Neural cell (in vitro differentiated cells): ENCODE measurements around the gene GRM4. TPM values are rescaled to one million over a fixed set of nuclear protein-coding genes. Genes with fewer than 3 reads are reported as not detected.

Experiments
- H2AFZ ChIP-seq: fragments of 200-600, 300-800 bp; sonication (generic), shearing (Covaris generic); 2 replicates; pipeline ENCODE4 v1.6.0; 2014; ENCODE audit warnings: low read depth, mild to moderate bottlenecking, antibody characterized with exemption, low read length, moderate library complexity
- H3F3A ChIP-seq: fragments of 200-600 bp; shearing (Covaris generic); 2 replicates; pipeline ENCODE4 v1.6.1; 2016; ENCODE audit warnings: mild to moderate bottlenecking, moderate library complexity, mixed read lengths, antibody characterized with exemption, low read length; ENCODE audit not compliant: insufficient read depth, poor library complexity, severe bottlenecking
- H3K27ac ChIP-seq: fragments of 200-600, 300-800 bp; sonication (generic), shearing (Covaris generic); 2 replicates; pipeline ENCODE4 v1.5.1; 2014; ENCODE audit warnings: mild to moderate bottlenecking, low read length, moderate library complexity
- H3K27me3 ChIP-seq: fragments of 300-800, 200-600 bp; sonication (generic), shearing (Covaris generic); 2 replicates; pipeline ENCODE4 v1.6.0; 2014; ENCODE audit warnings: mild to moderate bottlenecking, low read depth, low read length, moderate library complexity; ENCODE audit not compliant: insufficient read depth
- H3K36me3 ChIP-seq: fragments of 300-800, 200-600 bp; sonication (generic), shearing (Covaris generic); 2 replicates; pipeline ENCODE4 v1.5.1; 2014; ENCODE audit warnings: mild to moderate bottlenecking, antibody characterized with exemption, low read length, moderate library complexity; ENCODE audit not compliant: insufficient read depth
- H3K4me2 ChIP-seq: fragments of 300-800, 200-600 bp; sonication (generic), shearing (Covaris generic); 2 replicates; pipeline ENCODE4 v1.6.0; 2014; ENCODE audit warnings: mild to moderate bottlenecking, low read length
- H3K4me3 ChIP-seq: fragments of 300-800, 200-600 bp; sonication (generic), shearing (Covaris generic); 2 replicates; pipeline ENCODE4 v1.5.1; 2014; ENCODE audit warnings: mild to moderate bottlenecking, low read length, moderate library complexity
- H3K79me2 ChIP-seq: fragments of 200-600 bp; shearing (Covaris generic); replicated peaks from 2 replicates; pipeline ENCODE4 v1.6.0; 2014; ENCODE audit warnings: mild to moderate bottlenecking, low read length, moderate library complexity; ENCODE audit not compliant: insufficient read depth
- H3K9ac ChIP-seq: fragments of 300-800, 200-600 bp; sonication (generic), shearing (Covaris generic); 2 replicates; pipeline ENCODE4 v1.6.1; 2016; ENCODE audit warnings: mild to moderate bottlenecking, low read length, mixed read lengths
- H3K9me2 ChIP-seq: fragments of 200-600 bp; shearing (Covaris generic); 2 replicates; pipeline ENCODE4 v1.6.1; 2016; ENCODE audit warnings: mild to moderate bottlenecking, low read length, mixed read lengths; ENCODE audit not compliant: insufficient read depth
- H3K9me3 ChIP-seq: fragments of 200-600, 300-800 bp; sonication (generic), shearing (Covaris generic); 2 replicates; pipeline ENCODE4 v1.6.1; 2016; ENCODE audit warnings: mild to moderate bottlenecking, mixed run types, low read length, moderate library complexity, mixed read lengths
- H4K20me1 ChIP-seq: fragments of 200-600 bp; shearing (Covaris generic); 2 replicates; pipeline ENCODE4 v1.6.1; 2016; ENCODE audit warnings: mild to moderate bottlenecking, mixed run types; ENCODE audit not compliant: insufficient read depth
- CTCF ChIP-seq: fragments of 450-650 bp; IDR thresholded peaks from 2 replicates; pipeline ENCODE4 v1.5.1; 2014; ENCODE audit warnings: antibody characterized with exemption, mild to moderate bottlenecking, moderate library complexity; ENCODE audit not compliant: poor library complexity, severe bottlenecking
- EP300 ChIP-seq: fragments of 450-650 bp; conservative IDR thresholded peaks from 2 replicates; pipeline ENCODE4 v1.6.1; 2014; ENCODE audit warnings: antibody characterized with exemption, mild to moderate bottlenecking, moderate library complexity; ENCODE audit not compliant: poor library complexity, severe bottlenecking
- EZH2 ChIP-seq: fragments of 200-600, 300-800 bp; shearing (Covaris generic), sonication (generic); IDR thresholded peaks from 2 replicates; pipeline ENCODE4 v1.6.1; 2014; ENCODE audit warnings: antibody characterized with exemption, low read length, borderline replicate concordance, mild to moderate bottlenecking; ENCODE audit not compliant: insufficient read depth, poor library complexity, severe bottlenecking
- MXI1 ChIP-seq: fragments of 450-650 bp; conservative IDR thresholded peaks from 2 replicates; pipeline ENCODE4 v1.6.1; 2014; ENCODE audit warnings: antibody characterized with exemption, mild to moderate bottlenecking; ENCODE audit not compliant: poor library complexity, severe bottlenecking
- POLR2AphosphoS5 ChIP-seq: IDR thresholded peaks from 2 replicates; pipeline ENCODE4 v1.6.1; 2012
- RAD21 ChIP-seq: fragments of 450-650 bp; conservative IDR thresholded peaks from 2 replicates; pipeline ENCODE4 v1.6.1; 2014; ENCODE audit warnings: antibody characterized with exemption, mild to moderate bottlenecking, moderate library complexity
- REST ChIP-seq: IDR thresholded peaks from 2 replicates; pipeline ENCODE4 v1.6.1; 2012; ENCODE audit warnings: borderline replicate concordance
- SMC3 ChIP-seq: fragments of 450-650 bp; conservative IDR thresholded peaks from 2 replicates; pipeline ENCODE4 v1.6.1; 2014; ENCODE audit warnings: antibody characterized with exemption, mild to moderate bottlenecking, moderate library complexity; ENCODE audit not compliant: poor library complexity
- TAF1 ChIP-seq: IDR thresholded peaks from 2 replicates; pipeline ENCODE4 v1.6.1; 2012; ENCODE audit warnings: low read depth
- polyA plus RNA-seq: library from polyadenylated mRNA; depleted of rRNA; stranded (reverse); fragments of >200 nt; gene quantifications from 2 replicates; pipeline ENCODE4 v1.2.3, GENCODE V29; 2014

Gene GRM4
- polyA plus RNA-seq, 1 donor from 2014 or later, result 2.1 TPM

- H3K27ac ChIP-seq, result no peak overlapping the region
- no peaks in the 10 kb centered on the region for H3K79me2 ChIP-seq
- no peaks in the 10 kb centered on the region for H3K27me3 ChIP-seq
- TF ChIP-seq MXI1 (no peak), POLR2AphosphoS5 (no peak), REST (no peak), SMC3 (no peak), RAD21 (no peak), TAF1 (no peak), EZH2 (no peak), EP300 (no peak), CTCF (no peak)
- no peak overlapping the region for H3K9ac ChIP-seq
- no peak overlapping the region for H3K4me3 ChIP-seq
- no peaks in the 10 kb centered on the region for H3F3A ChIP-seq
- no peaks in the 10 kb centered on the region for H4K20me1 ChIP-seq
- no peak overlapping the region for H3K4me2 ChIP-seq
- no peak overlapping the region for H2AFZ ChIP-seq
- H3K36me3 ChIP-seq, result no peaks in the 10 kb centered on the region
- H3K9me2 ChIP-seq, result no peaks in the 10 kb centered on the region
- no peaks in the 10 kb centered on the region for H3K9me3 ChIP-seq
Observed at GRCh38 chr6:33991610-33992009, 154.3 kb downstream of the GRM4 start.

- Histone ChIP-seq H3K9ac (no peak overlapping the region), H4K20me1 (no peaks in the 10 kb centered on the region), H3K4me3 (no peak overlapping the region), H2AFZ (no peak overlapping the region), H3K9me2 (no peaks in the 10 kb centered on the region), H3K79me2 (no peaks in the 10 kb centered on the region), H3K9me3 (no peaks in the 10 kb centered on the region), H3F3A (no peaks in the 10 kb centered on the region), H3K27ac (no peak overlapping the region), H3K36me3 (no peaks in the 10 kb centered on the region), H3K27me3 (no peaks in the 10 kb centered on the region), H3K4me2 (no peak overlapping the region)
- TF ChIP-seq RAD21 (no peak), EZH2 (no peak), POLR2AphosphoS5 (no peak), TAF1 (no peak), CTCF (no peak), SMC3 (no peak), MXI1 (no peak), REST (no peak), EP300 (no peak)
Observed at GRCh38 chr6:33990061-33990541, 155.8 kb downstream of the GRM4 start.
